Mesodermal cell (in vitro differentiated cells): ENCODE data around the gene CCDC159.
"Not testable (repeated sequence)": the region's sequence is repeated elsewhere in the genome, so short reads cannot be mapped to it uniquely, and the experiment has no call there.

ENCODE experiments used
- H3K27ac ChIP-seq: 2 replicates; pipeline ENCODE4 v1.7.0; 2013; ENCODE audit warnings: mild to moderate bottlenecking, low read depth, low read length, moderate library complexity; ENCODE audit not compliant: severe bottlenecking
- H3K36me3 ChIP-seq: 2 replicates; pipeline ENCODE4 v1.7.1; 2013; ENCODE audit warnings: mild to moderate bottlenecking, low read length, moderate library complexity; ENCODE audit not compliant: control insufficient read depth, insufficient read depth
- H3K4me1 ChIP-seq: one replicate; pipeline ENCODE4 v1.7.1; 2013; ENCODE audit warnings: mild to moderate bottlenecking, low read length; ENCODE audit not compliant: insufficient read depth, control insufficient read depth, poor library complexity, severe bottlenecking
- H3K4me3 ChIP-seq: 2 replicates; pipeline ENCODE4 v1.7.0; 2013; ENCODE audit warnings: low read length, control low read depth, mild to moderate bottlenecking; ENCODE audit not compliant: insufficient read depth, poor library complexity, severe bottlenecking; ENCODE audit errors: extremely low read depth
- H3K9me3 ChIP-seq: 2 replicates; pipeline ENCODE4 v1.7.1; 2013; ENCODE audit warnings: mild to moderate bottlenecking, low read length, moderate library complexity; ENCODE audit not compliant: control insufficient read depth
- WGBS, 2 experiments: methylation state at CpG; one replicate each; pipeline ENCODE4 v1.1.5; 2013; ENCODE audit warnings: missing lambda C conversion rate in 2 of 2; ENCODE audit not compliant: insufficient coverage in 2 of 2; 5-methylcytosine and 5-hydroxymethylcytosine counted together

Gene CCDC159

GRCh38 chr19:11324079-11324661 lies 22.1 kb upstream of the CCDC159 start:
- no peak overlapping the region for H3K27ac ChIP-seq
- no peak overlapping the region for H3K4me3 ChIP-seq
- no peaks in the 10 kb centered on the region for H3K4me1 ChIP-seq
- peaks cover 20% of the 10 kb centered on the region for H3K36me3 ChIP-seq
- WGBS, 2 experiments, result 87 to 97% methylated on average over 9 to 10 of the region's 10 CpGs
- H3K9me3 ChIP-seq, result no peaks in the 10 kb centered on the region

- 95 to 96% methylated on average over 13 of the region's 17 CpGs for WGBS, 2 experiments
- Histone ChIP-seq H3K36me3 (peaks cover 23% of the 10 kb centered on the region), H3K9me3 (no peaks in the 10 kb centered on the region), H3K27ac (no peak overlapping the region), H3K4me3 (no peak overlapping the region), H3K4me1 (no peaks in the 10 kb centered on the region)
These were observed 21.4 kb upstream of the CCDC159 start for GRCh38 chr19:11324748-11325389.

GRCh38 chr19:11325544-11325943 lies 20.8 kb upstream of the CCDC159 start:
- WGBS, 2 experiments, result 95% methylated on average over 4 to 7 of the region's 7 CpGs
- H3K4me3 ChIP-seq, result no peak overlapping the region
- H3K9me3 ChIP-seq, result no peaks in the 10 kb centered on the region
- H3K4me1 ChIP-seq, result no peaks in the 10 kb centered on the region
- H3K36me3 ChIP-seq, result peaks cover 27% of the 10 kb centered on the region
- H3K27ac ChIP-seq, result no peak overlapping the region

- H3K4me1 ChIP-seq, result no peaks in the 10 kb centered on the region
- 93 to 95% methylated on average over 4 of the region's 4 CpGs for WGBS, 2 experiments
These were observed 16.2 kb upstream of the CCDC159 start for GRCh38 chr19:11330127-11330526.

GRCh38 chr19:11331502-11331901 lies 14.8 kb upstream of the CCDC159 start:
- Histone ChIP-seq H3K9me3 (no peaks in the 10 kb centered on the region), H3K4me1 (no peaks in the 10 kb centered on the region), H3K27ac (no peak overlapping the region), H3K4me3 (no peak overlapping the region), H3K36me3 (peaks cover 56% of the 10 kb centered on the region)
- 94 to 96% methylated on average over 4 of the region's 4 CpGs for WGBS, 2 experiments

More at GRCh38 chr19:11330127-11330526, 16.2 kb upstream of the CCDC159 start:
- Histone ChIP-seq H3K9me3 (no peaks in the 10 kb centered on the region), H3K4me3 (no peak overlapping the region), H3K36me3 (peaks cover 54% of the 10 kb centered on the region), H3K27ac (no peak overlapping the region)

GRCh38 chr19:11332822-11333221 lies 13.5 kb upstream of the CCDC159 start:
- H3K4me1 ChIP-seq, result no peaks in the 10 kb centered on the region
- no peak overlapping the region for H3K4me3 ChIP-seq
- H3K36me3 ChIP-seq, result peaks cover 57% of the 10 kb centered on the region
- H3K9me3 ChIP-seq, result no peaks in the 10 kb centered on the region
- no peak overlapping the region for H3K27ac ChIP-seq
- WGBS, 2 experiments, result 100% methylated on average over 1 to 5 of the region's 5 CpGs

- H3K9me3 ChIP-seq, H3K27ac ChIP-seq, H3K4me3 ChIP-seq, H3K4me1 ChIP-seq: not testable (repeated sequence)
- peaks cover 52% of the 10 kb centered on the region for H3K36me3 ChIP-seq
- 86 to 97% methylated on average over 7 to 9 of the region's 9 CpGs for WGBS, 2 experiments
These were observed 12.5 kb upstream of the CCDC159 start for GRCh38 chr19:11333838-11334237.

- Histone ChIP-seq H3K4me1 (peaks cover 4% of the 10 kb centered on the region), H3K9me3 (no peaks in the 10 kb centered on the region), H3K27ac (no peak overlapping the region), H3K4me3 (no peak overlapping the region), H3K36me3 (peaks cover 44% of the 10 kb centered on the region)
- 95 to 97% methylated on average over 16 to 17 of the region's 17 CpGs for WGBS, 2 experiments
These were observed 10.7 kb upstream of the CCDC159 start for GRCh38 chr19:11335449-11336146.

GRCh38 chr19:11337080-11337479 lies 9.2 kb upstream of the CCDC159 start:
- H3K27ac ChIP-seq, result no peak overlapping the region
- no peaks in the 10 kb centered on the region for H3K9me3 ChIP-seq
- peaks cover 48% of the 10 kb centered on the region for H3K36me3 ChIP-seq
- WGBS, 2 experiments, result 95 to 96% methylated on average over 13 of the region's 14 CpGs
- no peak overlapping the region for H3K4me3 ChIP-seq
- H3K4me1 ChIP-seq, result peaks cover 4% of the 10 kb centered on the region

GRCh38 chr19:11338121-11338520 lies 8.2 kb upstream of the CCDC159 start:
- Histone ChIP-seq H3K36me3 (peaks cover 38% of the 10 kb centered on the region), H3K4me3 (no peak overlapping the region), H3K27ac (no peak overlapping the region), H3K9me3 (no peaks in the 10 kb centered on the region), H3K4me1 (peaks cover 4% of the 10 kb centered on the region)
- WGBS, 2 experiments, result 95 to 100% methylated on average over 2 to 4 of the region's 7 CpGs
